Hematopoietic multipotent progenitor cell treated with erythropoietin and hydrocortisone succinate and interleukin-3 and kit ligand, for 4 days (in vitro differentiated cells): ENCODE results near the gene CHRNA4.
"Not testable (repeated sequence)": the region's sequence is repeated elsewhere in the genome, so short reads cannot be mapped to it uniquely, and the experiment has no call there.

Experiments used
- DNase-seq: peaks from one replicate; pipeline ENCODE4 v3.0.0-alpha.2; 2015

The CHRNA4 gene

GRCh38 chr20:63397155-63397843 is 36.1 kb upstream of the CHRNA4 start:
- DNase-seq: no peak

GRCh38 chr20:63396300-63396699 is 35.2 kb upstream of the CHRNA4 start:
- no peak for DNase-seq

GRCh38 chr20:63395723-63396122 is 34.6 kb upstream of the CHRNA4 start:
- DNase-seq: no peak

- no peak for DNase-seq
Measured at GRCh38 chr20:63394920-63395455, 33.8 kb upstream of the CHRNA4 start.

- no peak for DNase-seq
Measured at GRCh38 chr20:63394069-63394919, 33.1 kb upstream of the CHRNA4 start.

- no peak for DNase-seq
Measured at GRCh38 chr20:63393566-63393965, 32.4 kb upstream of the CHRNA4 start.

- DNase-seq: no peak
Measured at GRCh38 chr20:63392465-63393365, 31.6 kb upstream of the CHRNA4 start.

GRCh38 chr20:63387917-63388316 is 26.8 kb upstream of the CHRNA4 start:
- DNase-seq: no peak

GRCh38 chr20:63387393-63387792 is 26.2 kb upstream of the CHRNA4 start:
- no peak for DNase-seq

- DNase-seq: no peak
Measured at GRCh38 chr20:63386491-63386890, 25.3 kb upstream of the CHRNA4 start.

- DNase-seq: no peak
Measured at GRCh38 chr20:63385819-63386218, 24.7 kb upstream of the CHRNA4 start.

GRCh38 chr20:63384336-63384735 is 23.2 kb upstream of the CHRNA4 start:
- no peak for DNase-seq

- no peak for DNase-seq
Measured at GRCh38 chr20:63383556-63383955, 22.4 kb upstream of the CHRNA4 start.

- no peak for DNase-seq
Measured at GRCh38 chr20:63382551-63383300, 21.6 kb upstream of the CHRNA4 start.

GRCh38 chr20:63381781-63382431 is 20.8 kb upstream of the CHRNA4 start:
- peak; percentile 20 for DNase-seq

- DNase-seq: no peak
Measured at GRCh38 chr20:63380346-63380870, 19.3 kb upstream of the CHRNA4 start.

- DNase-seq: not testable (repeated sequence)
Measured at GRCh38 chr20:63379872-63380271, 18.7 kb upstream of the CHRNA4 start.

GRCh38 chr20:63379296-63379695 is 18.1 kb upstream of the CHRNA4 start:
- no peak for DNase-seq

- peak; percentile 13 for DNase-seq
Measured at GRCh38 chr20:63378626-63379025, 17.5 kb upstream of the CHRNA4 start.

- no peak for DNase-seq
Measured at GRCh38 chr20:63377951-63378381, 16.8 kb upstream of the CHRNA4 start.

- peak; percentile 10 for DNase-seq
Measured at GRCh38 chr20:63377256-63377941, 16.2 kb upstream of the CHRNA4 start.
